GM12801 (cell line): ENCODE measurements around the gene MYO10.

Source experiments
- CTCF ChIP-seq: IDR thresholded peaks from one replicate; pipeline ENCODE4 v1.5.1; 2011; ENCODE audit warnings: control low read depth; ENCODE audit not compliant: insufficient read length; ENCODE audit errors: extremely low read depth

MYO10 gene

GRCh38 chr5:16931334-16932110 lies 4.6 kb downstream of the MYO10 start:
- TF ChIP-seq CTCF, result no peak

- no peak for TF ChIP-seq CTCF
Measured at GRCh38 chr5:16930496-16930895, 5.6 kb downstream of the MYO10 start.

GRCh38 chr5:16929831-16930230 lies 6.3 kb downstream of the MYO10 start:
- TF ChIP-seq CTCF, result no peak

- TF ChIP-seq CTCF, result no peak
Measured at GRCh38 chr5:16929347-16929746, 6.7 kb downstream of the MYO10 start.

GRCh38 chr5:16927613-16928012 lies 8.5 kb downstream of the MYO10 start:
- no peak for TF ChIP-seq CTCF

GRCh38 chr5:16926417-16926816 lies 9.7 kb downstream of the MYO10 start:
- no peak for TF ChIP-seq CTCF

GRCh38 chr5:16924206-16924605 lies 11.9 kb downstream of the MYO10 start:
- TF ChIP-seq CTCF, result no peak
